ENCODE results near the gene STXBP5L. TPM values are rescaled to one million over a fixed set of nuclear protein-coding genes. Genes with fewer than 3 reads are reported as not detected.

STXBP5L gene
- total and polyA plus RNA-seq, 8 donors, result 0.11 to 1.5 (median 0.54) TPM

DNA sequence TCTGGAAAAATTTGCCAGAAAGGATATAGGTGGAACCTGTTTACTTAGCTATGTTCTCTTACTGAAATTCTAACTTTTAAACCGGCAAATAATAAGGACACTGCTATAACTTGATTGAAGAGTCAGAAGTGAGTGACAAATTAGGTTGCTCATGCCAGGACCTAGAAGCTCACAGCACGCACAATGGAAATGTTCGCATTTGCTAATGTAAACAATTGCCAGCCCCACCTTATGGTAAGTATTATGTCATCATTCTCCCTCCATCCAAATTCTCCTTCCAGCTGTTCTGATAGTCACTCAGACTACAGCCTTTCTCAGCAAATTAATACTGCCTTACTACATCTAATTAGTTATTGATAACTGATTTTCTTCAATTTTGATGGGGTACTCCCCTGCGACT lies 4.8 kb upstream of the STXBP5L start:
- intact Hi-C loops (cut with DNase I), result no loop called here
- Histone ChIP-seq H3K27ac (no peak overlapping the region), H3K9me3 (no peaks in the 10 kb centered on the region), H3K27me3 (no peaks in the 10 kb centered on the region), H3K4me3 (no peak overlapping the region), H3K36me3 (no peaks in the 10 kb centered on the region), H3K4me1 (no peaks in the 10 kb centered on the region)
- TF ChIP-seq, protein P1, sequence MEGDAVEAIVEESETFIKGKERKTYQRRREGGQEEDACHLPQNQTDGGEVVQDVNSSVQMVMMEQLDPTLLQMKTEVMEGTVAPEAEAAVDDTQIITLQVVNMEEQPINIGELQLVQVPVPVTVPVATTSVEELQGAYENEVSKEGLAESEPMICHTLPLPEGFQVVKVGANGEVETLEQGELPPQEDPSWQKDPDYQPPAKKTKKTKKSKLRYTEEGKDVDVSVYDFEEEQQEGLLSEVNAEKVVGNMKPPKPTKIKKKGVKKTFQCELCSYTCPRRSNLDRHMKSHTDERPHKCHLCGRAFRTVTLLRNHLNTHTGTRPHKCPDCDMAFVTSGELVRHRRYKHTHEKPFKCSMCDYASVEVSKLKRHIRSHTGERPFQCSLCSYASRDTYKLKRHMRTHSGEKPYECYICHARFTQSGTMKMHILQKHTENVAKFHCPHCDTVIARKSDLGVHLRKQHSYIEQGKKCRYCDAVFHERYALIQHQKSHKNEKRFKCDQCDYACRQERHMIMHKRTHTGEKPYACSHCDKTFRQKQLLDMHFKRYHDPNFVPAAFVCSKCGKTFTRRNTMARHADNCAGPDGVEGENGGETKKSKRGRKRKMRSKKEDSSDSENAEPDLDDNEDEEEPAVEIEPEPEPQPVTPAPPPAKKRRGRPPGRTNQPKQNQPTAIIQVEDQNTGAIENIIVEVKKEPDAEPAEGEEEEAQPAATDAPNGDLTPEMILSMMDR (IDR thresholded peaks at IDR 0.05), result no peak
- FAIRE-seq, result no peak
- no peak for DNase-seq
- ATAC-seq, result no peak
- 37 to 38% methylated on average over 4 of the region's 4 CpGs for WGBS, 2 donors

- H3K4me1 ChIP-seq, result peaks cover 5 to 8% (median 6%) of the 10 kb centered on the region in 3 donors
- intact Hi-C loops (cut with DNase I), result no loop called here
- ATAC-seq (peak in 3 of 4 donors; percentile 15 to 39 (median 35)), FAIRE-seq (no peak), DNase-seq (no peak)
- TF ChIP-seq, protein P1 (IDR thresholded peaks at IDR 0.05), result no peak
- no peaks in the 10 kb centered on the region for H3K9me3 ChIP-seq
- 3 to 6% methylated on average over 11 of the region's 11 CpGs for whole genome bisulfite sequencing, 2 donors
- H3K27ac ChIP-seq, result no peak overlapping the region
- H3K4me3 ChIP-seq, result peak overlapping the region in 2 of 4 donors; percentile 42 to 58
- peaks cover 0 to 15% (median 9%) of the 10 kb centered on the region in 4 donors for H3K27me3 ChIP-seq
- H3K36me3 ChIP-seq, result no peaks in the 10 kb centered on the region
Observed at GRCh38 chr3:120907659-120908029, 361 bp upstream of the STXBP5L start.

DNA sequence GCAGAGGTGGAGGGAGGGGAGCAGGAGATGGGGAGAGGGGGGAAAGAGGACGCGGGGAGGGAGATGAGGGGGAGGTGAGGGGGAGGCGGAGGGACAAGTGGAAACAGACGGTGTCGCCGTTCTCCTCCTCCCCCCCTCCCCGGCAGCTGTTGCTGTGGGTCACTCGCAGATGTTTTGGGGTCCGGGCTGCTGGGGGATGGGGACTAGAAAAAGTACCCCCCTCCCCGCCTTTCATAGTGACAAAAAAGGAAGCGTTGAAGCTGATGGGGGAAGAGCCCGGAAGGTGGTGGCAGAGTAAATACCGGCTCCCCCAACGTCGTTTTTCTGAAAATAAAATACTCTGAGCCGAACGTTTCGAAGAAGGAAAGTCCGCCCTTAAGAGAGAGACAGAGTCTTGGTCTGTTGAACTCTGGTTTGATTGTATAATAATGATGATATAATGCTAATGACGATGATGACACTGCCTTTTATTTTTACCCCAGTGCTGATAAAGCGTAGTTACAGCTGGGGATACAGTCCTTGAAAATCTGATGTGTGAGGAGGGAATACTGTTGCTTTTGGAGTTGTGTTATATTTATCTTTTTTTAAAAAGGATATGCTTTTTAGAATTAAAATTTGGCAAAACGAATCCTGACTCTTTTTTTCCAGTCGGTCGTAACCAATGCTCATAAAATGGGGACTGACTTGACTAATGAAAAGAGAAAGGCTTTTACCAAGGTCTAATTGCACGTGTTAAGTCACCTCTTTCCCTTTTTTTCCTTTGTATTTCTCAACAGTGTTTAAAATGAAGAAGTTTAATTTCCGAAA lies 993 bp downstream of the STXBP5L start:
- peak overlapping the region in 1 of 4 donors; percentile 42 for H3K27ac ChIP-seq
- no peak for ATAC-seq

DNA sequence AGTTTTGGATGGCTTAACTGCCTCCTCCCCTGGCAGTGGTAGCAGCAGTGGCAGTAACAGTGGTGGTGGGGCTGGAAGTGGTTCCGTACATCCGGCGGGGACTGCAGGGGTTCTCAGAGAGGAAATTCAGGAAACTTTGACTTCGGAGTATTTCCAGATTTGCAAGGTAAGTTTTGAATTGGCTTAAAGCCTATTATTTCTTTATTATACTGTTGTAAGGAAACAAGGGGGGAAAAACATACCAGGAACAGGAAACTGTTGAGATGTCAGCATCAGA lies 1.5 kb downstream of the STXBP5L start:
- peaks cover 0 to 21% (median 10%) of the 10 kb centered on the region in 4 donors for H3K27me3 ChIP-seq
- intact Hi-C loops (cut with DNase I), result no loop called here
- H3K36me3 ChIP-seq, result no peaks in the 10 kb centered on the region
- H3K9me3 ChIP-seq, result no peaks in the 10 kb centered on the region
- peak overlapping the region in 1 of 4 donors; percentile 58 for H3K4me3 ChIP-seq
- no peak for FAIRE-seq
- 22 to 23% methylated on average over 4 of the region's 4 CpGs for WGBS, 2 donors
- no peak for DNase-seq
- no peak for ATAC-seq
- H3K4me1 ChIP-seq, result peaks cover 5 to 8% (median 6%) of the 10 kb centered on the region in 3 donors
- H3K27ac ChIP-seq, result no peak overlapping the region
- TF ChIP-seq, protein P1 (IDR thresholded peaks at IDR 0.05), result no peak

More for the DNA sequence above, 993 bp downstream of the STXBP5L start:
- FAIRE-seq, result no peak
- Histone ChIP-seq H3K4me3 (peak overlapping the region; percentile 16 to 58 (median 32)), H3K36me3 (no peaks in the 10 kb centered on the region), H3K9me3 (no peaks in the 10 kb centered on the region), H3K27me3 (peaks cover 0 to 21% (median 10%) of the 10 kb centered on the region in 4 donors), H3K4me1 (peaks cover 5 to 8% (median 6%) of the 10 kb centered on the region in 3 donors)
- 2 to 3% methylated on average over 24 to 26 of the region's 26 CpGs for WGBS, 2 donors
- TF ChIP-seq, protein P1 (IDR thresholded peaks at IDR 0.05), result no peak
- peak in 1 of 6 donors; percentile 5 for DNase-seq
- intact Hi-C loops (cut with DNase I), result no loop called here

- no peaks in the 10 kb centered on the region for H3K36me3 ChIP-seq
- no peak overlapping the region for H3K27ac ChIP-seq
- no peak for ATAC-seq
- WGBS, 2 donors, result 71 to 83% methylated on average over 1 of the region's 1 CpG
- FAIRE-seq, result no peak
- no peak for DNase-seq
- H3K9me3 ChIP-seq, result no peaks in the 10 kb centered on the region
- TF ChIP-seq, protein P1 (IDR thresholded peaks at IDR 0.05), result no peak
- no peak overlapping the region for H3K4me3 ChIP-seq
- H3K4me1 ChIP-seq, result no peaks in the 10 kb centered on the region
- H3K27me3 ChIP-seq, result no peaks in the 10 kb centered on the region
- intact Hi-C loops (cut with DNase I), result no loop called here
Observed at GRCh38 chr3:120926146-120926545, 18.1 kb downstream of the STXBP5L start.

Measured in pancreas (tissue), 10 donors.